Measurements from ENCODE around the gene DNAH10. TPM values are rescaled to one million over a fixed set of nuclear protein-coding genes. Genes with fewer than 3 reads are reported as not detected.

DNAH10 gene
- total RNA-seq, 6 experiments from 2014 or later, result 0.19 to 1.1 (median 0.64) TPM

- Mint-ChIP-seq H3K27ac (no peak overlapping the region), H3K4me3 (no peak overlapping the region), H3K27me3 (ENCODE audit: insufficient read depth) (peaks cover 2% of the 10 kb centered on the region), H3K4me1 (ENCODE audit: low read depth) (no peaks in the 10 kb centered on the region), H3K36me3 (ENCODE audit: low read depth) (peaks cover 7% of the 10 kb centered on the region; the same call in 1 of the 2 replicates), H3K9me3 (no peaks in the 10 kb centered on the region)
- DNase-seq, result no peak
- TF ChIP-seq CTCF (IDR thresholded peaks at IDR 0.05), result no peak
Observed at GRCh38 chr12:123754041-123754772, 7.9 kb upstream of the DNAH10 start.

- no peaks in the 10 kb centered on the region for H3K4me1 Mint-ChIP-seq (ENCODE audit: low read depth)
- H3K9me3 Mint-ChIP-seq, result no peaks in the 10 kb centered on the region
- no peak for TF ChIP-seq CTCF (IDR thresholded peaks at IDR 0.05)
- H3K4me3 Mint-ChIP-seq, result no peak overlapping the region
- H3K27ac Mint-ChIP-seq, result no peak overlapping the region
- DNase-seq, result no peak
- H3K27me3 Mint-ChIP-seq (ENCODE audit: insufficient read depth), result peaks cover 5% of the 10 kb centered on the region
- no peaks in the 10 kb centered on the region for H3K36me3 Mint-ChIP-seq (ENCODE audit: low read depth)
Observed at GRCh38 chr12:123757561-123757960, 4.5 kb upstream of the DNAH10 start.

- Mint-ChIP-seq H3K27ac (no peak overlapping the region), H3K27me3 (ENCODE audit: insufficient read depth) (peaks cover 13% of the 10 kb centered on the region), H3K9me3 (no peaks in the 10 kb centered on the region), H3K36me3 (ENCODE audit: low read depth) (no peaks in the 10 kb centered on the region), H3K4me1 (ENCODE audit: low read depth) (no peaks in the 10 kb centered on the region), H3K4me3 (no peak overlapping the region)
- no peak for DNase-seq
- TF ChIP-seq CTCF (IDR thresholded peaks at IDR 0.05), result no peak
Observed at GRCh38 chr12:123760267-123760938, 1.7 kb upstream of the DNAH10 start.

GRCh38 chr12:123762715-123763052, 583 bp downstream of the DNAH10 start:
- TF ChIP-seq CTCF (IDR thresholded peaks at IDR 0.05), result no peak
- no peak for DNase-seq
- Mint-ChIP-seq H3K36me3 (ENCODE audit: low read depth) (no peaks in the 10 kb centered on the region), H3K27ac (no peak overlapping the region), H3K4me1 (ENCODE audit: low read depth) (no peaks in the 10 kb centered on the region), H3K27me3 (ENCODE audit: insufficient read depth) (peaks cover 19% of the 10 kb centered on the region), H3K4me3 (peak overlapping the region; percentile 75; the same call in 1 of the 2 replicates), H3K9me3 (no peaks in the 10 kb centered on the region)

GRCh38 chr12:123763093-123763492, 992 bp downstream of the DNAH10 start:
- peaks cover 19% of the 10 kb centered on the region for H3K27me3 Mint-ChIP-seq (ENCODE audit: insufficient read depth)
- no peak overlapping the region for H3K4me3 Mint-ChIP-seq
- H3K4me1 Mint-ChIP-seq (ENCODE audit: low read depth), result no peaks in the 10 kb centered on the region
- H3K27ac Mint-ChIP-seq, result no peak overlapping the region
- H3K36me3 Mint-ChIP-seq (ENCODE audit: low read depth), result no peaks in the 10 kb centered on the region
- H3K9me3 Mint-ChIP-seq, result no peaks in the 10 kb centered on the region
- TF ChIP-seq CTCF (IDR thresholded peaks at IDR 0.05), result no peak
- DNase-seq, result no peak
